NK-92 (cell line): ENCODE results near the gene ST3GAL6.

Source experiments
- DNase-seq: peaks from one replicate; lab custom pipeline; 2025; ENCODE audit not compliant: unreplicated experiment; lab: John Stamatoyannopoulos, UW

ST3GAL6 gene

DNA sequence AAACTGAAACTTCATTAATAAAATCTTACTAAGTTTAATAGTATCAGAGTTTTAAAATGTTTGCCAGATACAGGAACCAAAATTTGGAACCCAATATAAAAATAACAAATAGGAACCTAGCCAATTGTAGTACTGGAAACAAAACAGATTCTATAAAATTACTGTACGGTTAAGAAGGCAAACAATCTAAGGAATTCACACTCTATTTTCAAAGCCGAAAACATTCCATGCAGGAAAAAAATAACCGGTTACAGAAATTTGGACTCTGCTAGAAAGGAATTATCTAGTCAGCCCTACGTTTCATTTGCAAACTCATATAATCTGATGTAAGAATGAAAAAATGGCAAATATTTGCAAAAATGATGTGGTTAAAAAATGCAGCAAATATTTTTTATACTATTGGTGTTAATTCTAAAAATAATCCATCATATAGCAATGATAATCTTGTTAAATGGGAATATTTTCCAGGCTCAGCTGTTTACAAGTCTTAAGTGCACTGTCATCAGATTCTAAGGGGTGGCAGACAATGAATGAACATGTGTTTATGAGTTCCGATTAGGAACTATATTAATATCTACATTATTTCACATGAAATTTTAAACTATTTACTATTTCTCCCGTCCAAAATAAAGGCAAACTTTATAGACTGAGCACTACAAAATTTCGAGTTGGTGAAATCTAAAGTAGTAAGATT lies 80.3 kb downstream of the ST3GAL6 start:
- no peak for DNase-seq
